Hindlimb muscle (tissue), 1 donor: ENCODE data around the gene LCMT2. TPM values are rescaled to one million over a fixed set of nuclear protein-coding genes. Genes with fewer than 3 reads are reported as not detected.

Source experiments
- DNase-seq: peaks from one replicate; pipeline ENCODE4 v3.0.0-alpha.2; 2013
- polyA plus RNA-seq: library from polyadenylated mRNA; unstranded; fragments of 120-200 nt; gene quantifications from one replicate; pipeline ENCODE4 v1.2.1, GENCODE V29; 2013; ENCODE audit not compliant: insufficient read length

The LCMT2 gene
- polyA plus RNA-seq, 1 donor: 6.1 TPM

DNA sequence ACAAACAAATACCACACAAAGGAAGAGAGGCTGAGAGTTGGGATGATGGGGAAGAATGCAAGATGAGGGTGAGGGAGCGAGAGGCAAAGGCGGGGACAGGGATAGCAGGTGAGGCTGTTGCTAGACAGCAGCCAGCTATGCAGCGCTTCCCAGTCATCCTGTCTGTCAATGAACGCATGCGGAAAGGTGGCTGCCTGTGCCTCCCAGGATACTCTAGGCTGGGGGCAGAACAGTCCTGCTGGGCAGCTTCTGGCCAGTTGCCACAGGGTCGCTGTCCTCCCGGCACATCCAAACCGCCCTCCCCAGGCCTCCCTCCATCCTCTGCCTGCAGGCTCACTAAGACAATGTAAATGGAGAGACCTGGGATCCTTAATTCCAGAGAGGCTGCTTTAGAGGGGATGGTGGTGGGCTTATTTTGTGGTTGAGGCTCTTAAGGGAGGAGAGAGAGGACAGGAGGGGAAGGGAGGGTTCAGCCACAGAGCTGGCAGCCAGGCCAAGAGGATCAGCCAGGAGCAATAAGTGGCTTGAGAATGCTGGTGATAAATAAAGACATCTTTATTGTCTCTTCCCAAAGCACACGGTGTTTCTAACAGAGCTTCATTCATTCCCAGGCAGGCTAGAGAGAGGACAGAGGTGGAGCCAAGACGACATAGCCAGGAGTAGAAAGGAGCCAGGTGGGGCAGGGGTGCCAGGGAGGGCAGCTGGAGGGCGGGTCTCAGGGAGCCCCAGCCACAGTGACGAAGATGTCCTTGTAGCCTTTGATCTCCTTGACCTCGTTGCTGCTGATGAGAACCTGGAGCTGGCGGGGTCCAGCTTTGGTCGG, 54.4 kb downstream of the LCMT2 start:
- DNase-seq: no peak

GRCh38 chr15:43274136-43274535, 56.2 kb downstream of the LCMT2 start:
- no peak for DNase-seq

Other genes with a start within 250 kb of the LCMT2 start
- gene UBR1, start 224.5 kb downstream of the LCMT2 start, polyA plus RNA-seq: 27.0 TPM
- 9.4 TPM for gene TMEM62, start 197.0 kb downstream of the LCMT2 start, polyA plus RNA-seq
- 39.9 TPM for gene CCNDBP1, start 145.2 kb downstream of the LCMT2 start, polyA plus RNA-seq
- 2.5 TPM for gene EPB42, start 109.6 kb downstream of the LCMT2 start, polyA plus RNA-seq
- gene TGM5, start 63.6 kb downstream of the LCMT2 start, polyA plus RNA-seq: 0.08 TPM
- not detected for gene TGM7, start 28.3 kb downstream of the LCMT2 start, polyA plus RNA-seq
- 16.5 TPM for gene ZSCAN29, start 40.5 kb upstream of the LCMT2 start, polyA plus RNA-seq
- 13.7 TPM for gene TUBGCP4, start 40.5 kb upstream of the LCMT2 start, polyA plus RNA-seq
- gene TP53BP1, start 162.6 kb upstream of the LCMT2 start, polyA plus RNA-seq: 45.8 TPM
- 45.2 TPM for gene MAP1A, start 187.0 kb upstream of the LCMT2 start, polyA plus RNA-seq